ENCODE results near the gene BTN2A1.

Gene BTN2A1

DNA sequence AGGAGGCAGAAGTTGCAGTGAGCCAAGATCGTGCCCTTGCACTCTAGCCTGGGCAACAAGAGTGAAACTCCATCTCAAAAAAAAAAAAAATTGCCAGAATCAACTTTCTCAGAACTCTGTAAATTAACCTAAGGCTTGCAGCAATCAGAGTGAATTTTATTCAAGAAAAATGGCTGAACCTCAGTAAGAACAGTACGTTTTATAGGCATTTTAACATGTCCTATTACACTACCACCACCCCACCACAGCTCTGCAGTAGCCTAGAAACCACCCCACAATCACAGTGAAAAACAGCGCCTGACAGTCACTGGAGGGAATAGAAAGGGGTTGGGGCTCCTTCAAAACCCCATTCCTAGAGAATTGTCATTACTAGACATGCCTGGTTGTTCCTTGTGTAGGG, 26.0 kb downstream of the BTN2A1 start:
- TF ChIP-seq CTCF (conservative IDR thresholded peaks at IDR 0.05; ENCODE audit: low read depth, low read length) = no peak
- no peak for DNase-seq (ENCODE audit: low read depth)
- H3K4me3 ChIP-seq (ENCODE audit: low read depth, low read length) = no peak overlapping the region

DNA sequence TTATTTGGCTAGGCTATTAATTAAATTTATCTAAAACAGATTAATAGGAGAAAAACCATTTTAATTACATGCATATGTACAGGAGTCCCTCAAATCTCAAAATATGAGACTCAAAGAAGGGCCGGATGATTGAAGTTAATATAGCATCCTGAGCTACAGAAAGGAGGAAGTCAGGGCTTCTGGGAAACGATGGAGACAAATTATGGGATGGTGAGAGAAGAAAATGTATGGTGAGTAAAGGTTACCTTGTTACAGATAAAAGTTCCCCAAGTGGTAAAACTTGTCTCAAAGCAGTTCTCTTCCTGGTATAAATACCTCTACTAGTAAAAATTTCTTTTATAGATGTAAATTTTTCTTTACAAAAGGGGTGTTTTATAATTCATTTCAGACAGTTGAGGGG, 26.4 kb downstream of the BTN2A1 start:
- DNase-seq (ENCODE audit: low read depth) = no peak
- no peak for TF ChIP-seq CTCF (conservative IDR thresholded peaks at IDR 0.05; ENCODE audit: low read depth, low read length)
- H3K4me3 ChIP-seq (ENCODE audit: low read depth, low read length) = no peak overlapping the region

DNA sequence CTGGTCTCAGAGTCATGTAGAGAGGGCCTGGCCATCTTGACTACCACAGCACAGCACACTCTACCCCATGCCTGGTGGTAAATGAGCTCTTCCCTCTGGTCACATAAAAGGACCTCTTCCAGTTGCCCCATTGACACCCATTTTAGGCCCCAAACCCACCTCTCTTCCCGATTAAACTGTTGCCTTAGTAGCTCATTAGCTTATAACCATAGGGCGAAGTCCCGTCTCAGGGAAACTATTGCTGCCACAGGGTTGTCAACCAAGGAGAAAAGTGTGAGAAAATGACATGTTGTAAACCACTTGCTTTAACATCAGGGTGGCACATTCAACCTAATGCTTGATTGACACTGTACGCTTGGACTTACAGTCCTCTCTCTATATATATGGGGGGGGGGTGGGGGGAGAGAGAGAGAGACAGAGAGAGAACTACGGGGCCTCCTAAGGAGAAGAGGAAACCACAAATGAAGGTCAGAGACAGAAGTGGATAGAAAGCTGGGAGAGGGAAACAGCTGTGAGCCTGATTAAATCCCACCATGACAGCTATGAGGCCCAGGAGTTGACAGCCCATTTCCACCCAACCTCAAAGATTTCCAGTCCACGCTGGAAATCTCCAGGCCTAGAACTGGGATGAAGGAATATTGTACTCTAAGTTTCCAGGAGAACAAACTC, 27.5 kb downstream of the BTN2A1 start:
- no peak for TF ChIP-seq CTCF (conservative IDR thresholded peaks at IDR 0.05; ENCODE audit: low read depth, low read length)
- DNase-seq (ENCODE audit: low read depth) = no peak
- no peak overlapping the region for H3K4me3 ChIP-seq (ENCODE audit: low read depth, low read length)

DNA sequence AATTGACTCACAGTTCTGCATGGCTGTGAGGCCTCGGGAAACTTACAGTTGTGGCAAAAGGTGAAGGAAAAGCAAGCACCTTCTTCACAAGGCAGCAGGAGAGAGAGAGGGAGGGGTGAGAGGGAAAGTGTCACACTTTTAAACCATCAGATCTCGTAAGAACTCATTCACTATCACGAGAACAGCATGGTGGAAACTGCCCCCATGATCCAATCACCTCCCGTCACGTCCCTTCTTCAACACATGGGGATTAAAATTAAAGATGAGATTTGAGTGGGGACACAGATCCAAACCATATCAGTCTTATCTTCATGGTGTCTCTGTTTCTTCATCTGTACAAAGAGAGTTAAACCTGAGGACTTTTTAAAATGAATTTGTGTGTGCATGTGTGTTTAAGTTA, 28.6 kb downstream of the BTN2A1 start:
- no peak for TF ChIP-seq CTCF (conservative IDR thresholded peaks at IDR 0.05; ENCODE audit: low read depth, low read length)
- DNase-seq (ENCODE audit: low read depth) = no peak
- H3K4me3 ChIP-seq (ENCODE audit: low read depth, low read length) = no peak overlapping the region

DNA sequence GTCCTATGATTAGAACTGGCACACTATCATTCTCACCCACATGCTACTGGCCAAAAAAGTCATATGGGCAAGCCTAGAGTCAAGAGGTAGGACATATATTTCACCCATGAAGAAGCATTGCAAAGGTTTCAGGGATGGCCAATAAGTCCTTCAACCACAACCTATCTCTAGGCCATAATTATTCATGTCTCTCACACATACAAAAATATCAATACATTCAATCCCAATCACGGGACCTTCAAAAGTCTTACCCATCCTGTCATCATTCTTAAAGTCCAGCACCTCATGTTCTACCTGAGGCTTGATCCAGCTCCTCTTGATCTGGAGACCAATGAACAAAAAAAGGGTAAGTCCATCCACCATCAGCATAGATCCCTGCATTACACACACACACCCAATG, 29.7 kb downstream of the BTN2A1 start:
- no peak overlapping the region for H3K4me3 ChIP-seq (ENCODE audit: low read depth, low read length)
- DNase-seq (ENCODE audit: low read depth) = no peak
- TF ChIP-seq CTCF (conservative IDR thresholded peaks at IDR 0.05; ENCODE audit: low read depth, low read length) = no peak

- TF ChIP-seq CTCF (conservative IDR thresholded peaks at IDR 0.05; ENCODE audit: low read depth, low read length) = no peak
- no peak overlapping the region for H3K4me3 ChIP-seq (ENCODE audit: low read depth, low read length)
- no peak for DNase-seq (ENCODE audit: low read depth)
Measured at GRCh38 chr6:26489996-26490964, 32.5 kb downstream of the BTN2A1 start.
